Measurements from ENCODE around the gene ADH1C.
"Not testable (repeated sequence)": the region's sequence is repeated elsewhere in the genome, so short reads cannot be mapped to it uniquely, and the experiment has no call there.

The ADH1C gene

DNA sequence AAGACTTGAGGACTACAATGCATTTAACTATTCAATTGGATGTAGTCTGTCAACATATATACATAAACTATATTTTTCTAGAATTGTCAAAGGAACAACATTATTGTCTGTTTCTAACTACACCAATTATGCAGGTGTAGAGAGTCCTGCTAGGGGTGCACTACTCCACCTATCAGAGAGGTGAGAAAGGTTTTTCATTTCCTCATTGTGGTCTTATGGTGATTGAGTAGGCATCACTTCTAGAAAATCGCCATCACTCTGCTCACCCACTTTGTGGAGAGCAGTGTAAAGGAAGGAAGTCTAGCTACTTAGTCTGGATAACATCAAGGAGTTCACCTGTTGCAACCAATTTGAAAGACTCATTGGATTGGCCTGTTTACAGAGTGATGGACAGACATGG, 4.4 kb upstream of the ADH1C start:
- DNase-seq: no peak

DNA sequence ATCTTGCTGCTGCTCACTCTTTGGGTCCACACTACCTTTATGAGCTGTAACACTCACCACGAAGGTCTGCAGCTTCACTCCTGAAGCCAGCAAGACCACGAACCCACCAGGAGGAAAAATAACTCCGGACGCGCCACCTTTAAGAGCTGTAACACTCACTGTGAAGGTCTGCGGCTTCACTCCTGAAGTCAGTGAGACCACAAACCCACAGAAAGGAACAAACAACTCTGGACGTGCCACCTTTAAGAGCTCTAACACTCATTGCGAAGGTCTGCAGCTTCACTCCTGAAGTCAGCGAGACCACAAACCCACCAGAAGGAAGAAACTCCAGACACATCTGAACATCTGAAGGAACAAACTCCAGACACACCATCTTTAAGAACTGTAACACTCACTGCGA, 3.6 kb upstream of the ADH1C start:
- DNase-seq: not testable (repeated sequence)

GRCh38 chr4:99351487-99351886, 1.1 kb downstream of the ADH1C start:
- DNase-seq: no peak

DNA sequence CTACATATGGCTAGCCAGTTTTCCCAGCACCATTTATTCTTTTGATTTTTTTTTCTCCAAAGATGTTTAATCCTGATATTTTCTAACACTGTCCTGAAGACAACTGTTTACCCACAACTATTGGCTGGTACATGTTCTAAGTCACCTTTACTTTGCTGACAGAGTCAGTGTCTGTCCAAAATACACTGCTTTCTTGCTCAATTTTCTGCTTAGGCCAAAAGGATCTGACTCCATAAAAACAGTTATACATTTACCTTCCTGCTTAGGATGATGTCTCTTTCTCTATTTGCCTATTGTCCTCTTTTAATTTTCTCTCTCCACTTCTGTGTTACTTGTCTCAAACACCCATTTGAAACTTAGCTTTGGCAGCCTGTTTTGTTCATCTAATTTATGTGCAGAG, 3.2 kb downstream of the ADH1C start:
- no peak for DNase-seq

- not testable (repeated sequence) for DNase-seq
These were observed 9.9 kb downstream of the ADH1C start for GRCh38 chr4:99342624-99343023.

- DNase-seq: no peak
These were observed 11.1 kb downstream of the ADH1C start for GRCh38 chr4:99341426-99341825.

DNA sequence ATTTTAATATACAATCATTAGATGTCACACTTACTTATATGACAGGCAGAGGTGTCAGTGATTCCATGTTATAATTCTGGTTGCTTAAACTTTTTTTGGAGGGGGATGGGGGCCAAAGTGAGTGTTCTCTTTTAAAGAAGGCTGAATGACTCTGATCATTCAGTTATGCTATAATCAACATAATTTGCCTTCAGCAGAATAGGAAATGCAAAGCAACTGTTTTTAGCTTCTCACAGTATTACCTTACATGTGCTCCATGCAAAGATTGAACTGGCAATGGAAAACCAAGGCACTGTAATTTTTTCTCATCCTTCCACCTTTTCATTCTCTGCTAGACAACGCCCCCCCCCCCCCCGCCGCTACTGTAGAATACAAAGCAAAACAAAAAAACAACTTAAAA, 13.4 kb downstream of the ADH1C start:
- DNase-seq: no peak

- no peak for DNase-seq
These were observed 16.0 kb downstream of the ADH1C start for GRCh38 chr4:99336553-99336952.

GRCh38 chr4:99334880-99335279, 17.7 kb downstream of the ADH1C start:
- DNase-seq: no peak

DNA sequence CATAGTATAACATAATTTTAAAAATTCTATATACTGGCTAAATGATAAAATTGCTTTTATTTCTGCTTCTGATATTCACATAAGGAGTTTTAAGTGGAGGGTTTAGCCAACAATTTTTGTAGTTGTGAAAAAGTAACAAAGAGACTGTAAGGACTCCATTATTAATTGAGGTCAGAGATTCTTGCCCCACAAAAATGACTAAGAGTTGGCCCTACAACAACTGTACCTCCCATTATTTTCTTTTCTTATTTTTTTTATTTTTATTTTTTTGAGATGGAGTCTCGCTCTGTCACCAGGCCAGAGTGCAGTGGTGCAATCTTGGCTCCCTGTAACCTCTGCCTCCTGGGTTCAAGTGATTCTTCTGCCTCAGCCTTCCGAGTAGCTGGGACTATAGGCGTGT, 21.9 kb downstream of the ADH1C start:
- DNase-seq: no peak

DNA sequence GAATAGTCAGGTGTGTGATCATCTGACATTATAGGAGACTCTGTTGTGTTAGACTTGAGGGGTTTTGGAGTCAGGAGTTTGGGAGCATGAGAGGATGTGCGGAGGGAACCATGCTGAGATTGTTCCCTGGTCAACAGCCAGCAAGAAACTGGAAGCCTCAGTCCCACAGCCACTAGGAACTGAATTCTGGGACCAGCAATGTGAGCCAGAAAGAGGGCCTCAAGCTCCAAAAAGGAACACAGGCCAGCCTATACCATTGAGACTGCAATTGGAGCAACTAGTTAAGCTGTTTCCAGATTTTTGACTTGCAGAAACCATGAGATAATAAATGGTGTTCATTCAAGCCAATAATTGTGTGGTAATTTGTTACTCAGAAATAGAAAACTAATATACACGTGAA, 22.7 kb downstream of the ADH1C start:
- no peak for DNase-seq

DNA sequence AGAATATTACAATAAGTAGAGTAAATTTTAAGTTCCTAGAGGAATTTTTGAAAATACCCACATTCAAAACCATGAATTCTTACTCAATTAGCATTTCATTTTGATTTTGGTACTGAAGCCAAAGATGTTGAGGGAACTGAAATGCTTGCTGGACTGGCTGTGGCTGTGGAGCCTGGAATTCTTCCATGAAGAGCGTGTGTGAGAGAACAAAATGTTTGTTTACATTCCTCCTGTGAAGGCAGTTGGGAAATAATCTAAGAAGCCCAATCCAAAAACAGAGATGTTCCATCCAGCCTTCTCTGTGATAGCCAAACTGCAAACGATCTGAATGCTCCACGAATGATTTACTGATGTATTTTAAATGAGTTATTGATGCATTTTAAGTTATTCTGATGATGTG, 27.6 kb downstream of the ADH1C start:
- DNase-seq: peak; percentile 25

GRCh38 chr4:99324361-99324760, 28.2 kb downstream of the ADH1C start:
- no peak for DNase-seq

DNA sequence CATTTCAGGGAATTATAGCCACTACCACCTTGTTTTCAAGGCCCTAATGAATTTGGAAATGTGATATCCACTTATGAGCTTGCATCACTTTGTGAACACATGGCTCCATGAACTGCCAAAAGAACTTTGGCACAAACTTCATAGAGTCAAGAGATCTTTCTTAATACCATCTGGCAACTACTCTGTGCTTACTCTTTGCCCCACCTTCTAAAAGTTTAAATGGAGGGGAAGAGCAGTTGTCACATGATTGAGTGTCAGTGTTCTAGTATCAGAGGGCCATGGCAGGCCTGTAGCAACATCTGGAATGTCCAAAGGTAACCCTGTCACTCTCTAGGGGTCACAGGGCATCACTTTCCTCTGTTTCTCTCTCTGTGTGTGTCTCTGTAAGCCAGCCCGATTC, 28.8 kb downstream of the ADH1C start:
- no peak for DNase-seq

DNA sequence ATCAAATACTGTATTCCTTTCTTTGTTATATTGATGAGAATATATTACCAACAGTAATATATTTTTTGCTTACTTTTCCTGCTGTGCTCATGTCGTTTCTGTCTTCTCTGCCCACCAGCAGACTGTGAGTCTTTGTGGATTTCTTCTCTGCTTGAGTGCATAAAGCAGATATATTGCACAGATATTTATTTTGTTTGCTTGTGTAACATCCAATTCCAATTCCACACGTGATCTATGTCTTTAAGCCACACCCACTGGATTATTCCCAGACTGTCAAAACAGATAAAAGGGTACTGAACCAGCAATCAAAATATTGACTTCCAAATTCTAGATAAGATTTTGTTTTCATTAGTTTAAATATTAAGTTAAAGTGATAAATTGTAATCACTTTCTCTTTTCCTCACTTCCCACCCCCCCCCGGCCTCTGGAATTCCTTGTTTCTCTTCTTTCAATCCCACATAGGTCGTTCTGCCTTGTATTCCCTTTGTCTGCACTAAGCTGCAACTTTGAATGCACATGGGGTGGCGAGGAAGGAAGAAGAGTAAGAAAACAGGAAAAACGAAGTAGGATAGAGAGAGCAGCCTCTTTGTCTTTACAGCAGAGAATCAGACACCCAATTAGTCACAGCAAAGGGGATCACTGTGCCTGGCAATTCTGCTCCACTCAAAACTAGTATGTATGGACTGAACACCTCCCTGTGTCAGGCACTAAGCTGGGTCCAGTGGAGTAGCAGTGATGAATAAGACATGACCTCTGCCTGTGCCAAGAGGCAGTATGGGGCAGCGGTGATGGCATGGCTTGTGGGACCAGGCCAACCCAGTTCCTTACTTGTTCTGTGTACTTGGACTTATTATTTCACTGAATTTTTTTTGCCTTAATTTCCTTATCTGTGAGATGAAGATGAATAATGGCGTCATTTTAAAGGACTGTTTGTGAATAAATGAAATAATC, 31.0 kb downstream of the ADH1C start, which contains the start of gene ADH1B:
ADH1B (minus strand) TSS at position 161 of the 951 bp plus-strand sequence; CDS start at position 91, 70 bp downstream.
- DNase-seq: no peak

DNA sequence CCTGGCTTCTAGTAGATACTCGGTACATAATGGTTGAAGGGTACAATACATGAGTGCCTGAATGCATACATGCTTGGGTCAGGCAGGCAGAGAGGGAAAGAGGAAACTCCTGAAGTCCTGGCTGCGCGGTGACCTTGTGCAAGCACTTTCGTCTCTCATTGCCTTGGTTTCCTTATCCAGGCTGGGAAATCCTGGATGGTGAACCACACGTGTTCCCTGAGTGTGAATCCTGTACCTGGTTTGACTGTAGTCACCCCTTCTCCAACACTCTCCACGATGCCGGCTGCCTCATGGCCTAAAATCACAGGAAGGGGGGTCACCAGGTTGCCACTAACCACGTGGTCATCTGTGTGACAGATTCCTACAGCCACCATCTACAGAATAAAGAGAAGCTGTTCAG, 34.7 kb downstream of the ADH1C start:
- DNase-seq: not testable (repeated sequence)

DNA sequence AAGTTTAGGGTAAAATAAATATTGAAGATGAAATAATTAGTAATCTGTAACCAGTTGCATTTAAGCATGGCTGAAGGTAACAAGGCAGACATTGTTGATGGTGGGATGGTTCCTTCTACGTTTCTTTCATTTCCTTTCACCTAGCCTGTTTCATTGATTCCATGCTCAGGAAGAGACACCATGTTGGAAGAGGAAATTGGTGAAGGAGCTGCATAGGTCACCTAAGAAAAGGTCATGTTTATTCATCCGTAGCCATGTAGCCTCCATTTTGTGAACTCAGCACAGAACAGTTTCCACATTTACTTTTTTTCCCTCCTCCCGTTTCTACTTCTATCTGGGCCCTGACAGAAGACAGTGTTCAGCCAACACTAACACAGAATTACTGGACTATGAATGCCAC, 35.2 kb downstream of the ADH1C start:
- no peak for DNase-seq

- no peak for DNase-seq
These were observed 36.7 kb downstream of the ADH1C start for GRCh38 chr4:99315839-99316238.

DNA sequence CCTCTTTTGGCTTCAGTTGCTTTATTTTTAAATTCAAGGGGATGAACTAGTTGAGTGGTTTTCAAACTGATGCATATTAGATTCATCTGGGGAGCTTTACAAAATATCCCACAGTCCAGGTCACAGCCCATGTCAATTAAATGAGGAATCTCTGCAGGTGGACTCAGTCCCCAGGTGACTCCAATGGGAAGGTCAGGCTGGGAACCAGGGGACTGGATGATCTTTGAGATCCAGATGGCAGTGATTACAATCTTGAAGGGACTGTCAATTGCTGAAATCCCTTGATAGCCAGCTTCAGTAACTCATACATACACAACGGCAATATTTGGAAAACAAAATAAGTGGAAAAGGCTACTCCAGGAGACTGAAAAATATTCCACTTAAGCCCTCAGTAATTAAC, 38.3 kb downstream of the ADH1C start:
- no peak for DNase-seq

DNA sequence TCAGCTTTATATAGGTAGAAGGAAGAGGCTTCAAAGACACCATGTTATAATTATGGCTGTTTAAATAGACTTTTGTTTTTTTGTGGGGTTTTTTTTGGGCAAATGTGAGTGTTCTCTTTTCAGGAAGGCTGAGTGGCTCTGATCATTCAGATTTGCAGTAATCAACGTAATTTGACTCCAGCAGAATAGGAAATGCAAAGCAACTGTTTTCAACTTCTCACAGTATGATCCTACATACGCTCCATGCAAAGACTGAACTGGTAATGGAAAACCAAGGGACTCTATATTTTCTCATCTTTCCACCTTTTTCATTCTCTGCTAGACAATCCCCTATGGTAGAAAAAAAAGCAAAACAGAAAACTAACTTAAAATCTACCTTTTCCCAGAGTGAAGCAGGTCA, 42.2 kb downstream of the ADH1C start:
- DNase-seq: no peak

- no peak for DNase-seq
These were observed 46.7 kb downstream of the ADH1C start for GRCh38 chr4:99305638-99306400.

DNA sequence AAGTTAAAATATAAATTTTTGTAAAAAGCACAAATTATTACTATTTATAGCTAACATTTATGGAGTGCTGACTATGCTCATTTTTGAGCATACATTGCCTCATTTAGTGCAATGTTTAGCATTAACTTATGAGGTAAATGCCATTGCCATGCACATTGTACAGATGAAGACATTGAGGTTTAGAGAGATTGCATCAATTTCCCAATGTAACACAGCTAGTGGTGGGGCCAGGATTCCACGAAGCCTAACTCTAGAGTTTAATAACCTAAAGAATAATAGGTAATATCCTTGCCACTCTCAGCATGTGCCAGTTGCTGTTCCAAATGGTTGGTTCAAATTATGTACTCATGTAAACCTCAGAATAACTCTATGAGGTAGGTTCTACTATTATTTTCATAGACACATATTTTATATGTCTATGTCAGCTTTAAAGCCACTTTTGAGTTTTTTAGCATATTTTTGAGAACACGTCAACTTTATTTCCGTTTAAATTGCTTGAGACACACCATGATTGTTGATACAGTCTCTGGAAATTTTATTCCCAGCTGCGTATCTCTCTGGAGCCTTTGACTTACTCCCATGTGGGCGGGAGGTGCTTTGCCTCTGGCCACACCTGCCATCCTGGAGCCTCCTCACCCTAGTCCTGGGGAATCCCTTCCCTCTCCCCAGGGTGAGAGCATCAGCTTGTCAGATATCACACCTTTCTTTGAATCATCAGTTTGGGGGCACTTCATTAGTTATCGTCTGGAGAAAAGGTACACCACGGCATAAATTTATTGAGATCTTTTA, 51.0 kb downstream of the ADH1C start:
- DNase-seq: no peak

DNA sequence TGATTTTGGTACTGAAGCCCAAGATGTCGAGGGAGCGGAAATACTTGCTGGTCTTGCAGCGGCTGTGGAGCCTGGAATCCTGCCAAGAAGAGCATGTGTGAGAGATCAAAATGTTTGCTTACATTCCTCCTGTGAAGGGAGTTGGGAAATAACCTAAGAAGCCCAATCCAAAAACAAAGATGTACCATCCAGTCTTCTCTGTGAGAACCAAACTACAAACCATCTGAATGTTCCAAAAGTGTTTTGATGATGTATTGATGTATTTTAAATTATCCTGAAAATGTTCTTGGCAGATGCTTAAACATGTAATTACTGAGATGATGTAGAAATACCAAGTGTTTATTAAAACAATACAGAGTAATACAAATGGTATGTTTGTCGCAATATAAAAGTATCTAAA, 51.6 kb downstream of the ADH1C start:
- peak; percentile 64 for DNase-seq

Measured in amniotic stem cell (primary cell).